Suppressor macrophage treated with lipopolysaccharide for 4 hours (primary cell): ENCODE data around the gene KAT6B.
"Not testable (repeated sequence)": the region's sequence is repeated elsewhere in the genome, so short reads cannot be mapped to it uniquely, and the experiment has no call there.

ENCODE experiments used
- DNase-seq: peaks from one replicate; pipeline ENCODE4 v3.0.0-alpha.2; 2020

Gene KAT6B

DNA sequence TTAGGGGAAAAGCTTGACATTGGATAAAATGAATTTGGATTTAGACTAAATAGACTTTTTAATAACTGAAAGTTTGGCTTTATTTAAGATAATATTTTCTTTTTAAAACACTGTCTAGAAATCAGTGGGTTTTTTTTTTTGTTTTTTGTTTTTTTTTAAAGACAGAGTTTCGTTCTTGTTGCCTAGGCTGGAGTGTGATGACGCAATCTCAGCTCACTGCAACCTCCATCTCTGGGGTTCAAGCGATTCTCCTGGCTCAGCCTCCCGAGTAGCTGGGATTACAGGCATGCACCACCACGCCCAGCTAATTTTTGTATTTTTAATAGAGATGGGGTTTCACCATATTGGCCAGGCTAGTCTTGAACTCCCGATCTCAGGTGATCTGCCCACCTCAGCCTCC lies 66.9 kb downstream of the KAT6B start:
- not testable (repeated sequence) for DNase-seq

DNA sequence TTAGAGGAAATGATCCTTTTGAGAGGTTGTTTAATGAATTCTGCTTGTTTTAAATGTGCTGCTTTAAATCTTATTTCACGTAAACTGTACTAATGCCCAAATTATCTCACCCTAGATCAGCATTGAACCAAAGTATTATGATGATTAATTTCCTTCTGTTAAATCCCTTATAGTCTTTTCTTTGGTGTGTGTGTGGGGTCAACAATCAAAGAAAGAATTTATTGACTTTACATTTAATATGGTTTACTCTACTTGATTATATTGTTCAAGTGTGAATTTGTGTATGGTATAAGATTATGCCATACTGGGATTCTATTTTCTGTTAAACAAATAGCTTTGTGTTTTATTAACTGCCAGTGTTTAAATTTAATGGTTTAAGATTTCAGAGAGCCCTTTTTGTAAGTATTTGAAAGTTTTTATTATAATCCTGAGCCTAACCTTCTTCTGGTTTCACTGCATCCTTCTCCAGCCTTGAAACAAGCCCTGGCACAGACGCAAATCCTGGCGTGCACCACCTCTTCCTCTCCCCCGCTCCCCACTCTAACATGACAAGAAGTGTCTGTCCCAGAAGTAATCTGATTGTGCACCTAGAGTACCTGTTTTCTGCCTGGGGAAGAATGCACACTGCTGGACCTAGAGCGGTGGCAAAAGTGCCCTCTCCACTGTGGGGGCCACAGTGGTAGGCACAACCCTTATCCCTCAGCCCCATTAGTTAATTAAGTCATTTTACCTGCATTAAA lies 70.6 kb downstream of the KAT6B start:
- no peak for DNase-seq

DNA sequence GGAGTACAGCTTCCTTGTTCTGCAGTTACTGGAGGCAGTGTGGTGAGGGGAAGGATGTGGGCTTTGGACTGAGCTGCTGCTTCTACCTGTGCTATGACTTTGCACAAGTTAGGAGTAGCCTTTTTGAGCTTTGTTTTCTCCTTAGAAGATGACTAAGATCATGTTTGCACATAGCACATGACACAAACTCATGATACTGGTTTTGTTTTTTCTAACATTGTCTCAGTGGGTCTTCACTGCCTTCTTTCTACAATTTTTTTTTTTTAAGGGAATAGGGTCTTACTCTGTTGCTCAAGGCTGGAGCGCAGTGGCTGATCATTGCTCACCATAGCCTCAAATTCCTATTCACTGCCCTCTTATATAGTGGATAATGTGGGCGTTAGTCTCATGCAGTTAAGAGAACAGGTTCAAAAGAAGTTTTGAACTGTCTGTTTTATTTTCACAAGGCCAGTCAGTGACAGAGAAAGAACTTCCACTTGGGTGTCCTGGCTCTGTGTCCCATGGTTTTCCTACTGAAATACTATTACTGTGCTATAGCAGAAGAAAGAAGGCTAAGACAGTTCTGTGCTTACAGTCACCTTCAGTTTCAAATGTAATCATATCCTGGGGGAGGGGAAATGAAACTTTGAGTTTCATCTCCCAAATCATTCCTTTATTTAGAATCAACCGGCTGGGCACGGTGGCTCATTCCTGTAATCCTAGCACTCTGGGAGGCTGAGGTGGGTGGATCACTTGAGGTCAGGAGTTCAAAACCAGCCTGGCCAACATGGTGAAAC lies 72.0 kb downstream of the KAT6B start:
- peak; percentile 89 for DNase-seq

DNA sequence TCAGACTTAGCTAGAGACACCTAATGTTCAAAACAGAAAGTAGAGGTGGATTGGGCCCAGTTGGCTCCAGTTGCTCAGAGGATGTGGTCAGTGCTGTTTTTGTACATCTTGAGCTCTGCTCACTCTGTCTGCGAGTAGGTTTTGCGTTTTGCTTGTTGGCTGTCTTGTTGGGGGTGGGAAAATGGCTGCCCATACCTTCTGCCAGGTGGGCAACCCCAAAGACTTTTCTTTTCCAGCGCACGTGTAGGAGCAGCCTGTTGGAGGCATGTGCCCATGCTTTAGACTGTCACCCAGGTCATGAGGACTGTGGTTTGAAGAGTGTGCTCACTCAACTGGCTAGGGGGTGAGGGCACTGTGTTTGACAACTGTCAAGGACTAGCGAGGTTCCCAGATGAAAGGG lies 73.9 kb downstream of the KAT6B start:
- no peak for DNase-seq

DNA sequence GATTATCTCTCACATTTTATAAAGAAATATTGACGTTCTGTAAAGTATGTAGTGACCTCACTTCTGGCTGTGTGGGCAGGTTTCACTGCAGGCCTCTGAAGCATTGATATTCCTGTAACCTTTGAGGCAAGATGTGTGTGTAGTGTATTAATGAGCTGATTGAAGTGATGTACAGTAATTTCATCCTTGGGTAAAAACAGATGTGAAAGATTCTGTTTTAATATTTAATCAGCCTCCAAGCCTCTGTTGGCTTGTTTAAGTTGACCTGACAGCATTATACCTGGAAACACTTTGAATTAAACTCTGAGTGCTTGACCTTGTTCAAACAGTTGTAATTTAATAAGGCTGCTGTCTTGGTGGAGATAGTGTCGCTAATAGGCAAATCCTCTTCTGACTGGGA lies 74.9 kb downstream of the KAT6B start:
- no peak for DNase-seq

DNA sequence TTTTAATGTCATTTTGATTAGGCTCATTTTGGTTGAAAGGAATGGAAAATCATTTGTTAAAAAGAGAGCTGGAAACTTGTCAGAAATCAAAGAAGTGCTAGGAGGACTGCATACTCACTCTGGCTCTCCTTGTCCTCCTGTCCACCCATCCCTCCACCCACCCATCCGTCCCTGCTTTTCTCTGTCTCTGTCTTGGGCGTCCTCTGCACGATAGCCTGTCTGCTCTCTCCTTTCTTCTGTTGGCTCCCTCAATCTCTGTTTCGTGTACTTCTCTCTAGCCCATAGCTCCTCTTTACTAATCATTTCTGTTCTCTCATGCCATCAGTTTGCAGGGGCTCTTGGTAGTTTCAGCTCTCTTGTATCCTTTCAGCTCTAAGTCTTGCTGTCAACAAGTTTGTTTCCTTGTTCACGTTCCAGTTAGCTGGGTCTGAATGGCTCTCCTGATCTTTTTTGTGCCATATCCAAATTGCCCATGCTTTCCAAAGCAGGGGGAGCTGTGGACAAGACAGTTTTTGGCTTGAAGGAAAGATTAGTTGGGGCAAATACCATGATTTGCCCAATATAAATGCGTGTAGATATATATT lies 75.6 kb downstream of the KAT6B start:
- no peak for DNase-seq

DNA sequence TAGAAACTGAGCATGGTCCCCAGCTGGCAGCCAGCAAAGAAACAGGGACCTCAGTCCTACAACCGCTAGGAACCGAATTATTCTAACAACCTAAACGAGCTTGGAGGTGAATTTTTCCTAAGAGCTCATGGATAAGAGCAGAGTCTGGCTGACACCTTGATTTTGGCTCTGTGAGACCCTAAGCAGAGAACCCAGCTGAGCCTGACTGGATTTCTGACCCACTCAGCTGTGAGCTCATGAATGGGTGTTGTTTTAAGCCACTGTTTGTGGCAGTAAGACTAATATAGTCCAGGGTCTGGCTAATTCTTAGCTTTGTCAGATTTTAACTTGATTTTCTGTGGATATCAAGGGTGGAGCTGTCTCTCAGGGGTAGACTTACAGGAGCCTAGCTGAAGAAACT lies 77.1 kb downstream of the KAT6B start:
- DNase-seq = no peak

DNA sequence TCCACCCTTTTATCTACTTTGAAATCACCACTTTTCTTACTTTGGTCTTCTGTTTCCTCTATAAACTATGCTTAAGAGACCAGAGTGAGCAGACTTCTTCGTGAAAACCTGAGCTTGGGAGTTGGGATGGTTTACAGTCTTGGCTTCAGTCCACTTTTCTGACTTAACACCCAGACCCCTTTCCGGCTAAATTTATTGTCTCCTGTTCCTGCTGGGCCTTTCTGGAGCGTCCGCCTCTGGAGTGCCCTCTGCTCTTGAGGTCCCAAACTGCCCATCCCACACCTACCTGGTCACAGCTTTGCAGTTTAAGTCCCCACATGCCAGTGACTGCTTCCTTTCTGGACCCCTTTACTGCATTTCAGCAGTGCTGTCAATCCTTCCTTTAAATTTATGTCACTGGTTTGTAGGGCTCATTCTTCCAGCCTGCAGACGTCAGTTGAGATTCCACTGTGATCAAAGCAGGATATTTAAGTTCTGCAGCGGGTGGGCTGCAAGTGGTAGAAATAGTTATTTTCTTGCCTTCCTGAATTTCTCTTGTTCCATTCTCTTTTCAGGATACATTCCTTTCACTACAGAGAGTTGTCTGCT lies 80.3 kb downstream of the KAT6B start:
- no peak for DNase-seq

DNA sequence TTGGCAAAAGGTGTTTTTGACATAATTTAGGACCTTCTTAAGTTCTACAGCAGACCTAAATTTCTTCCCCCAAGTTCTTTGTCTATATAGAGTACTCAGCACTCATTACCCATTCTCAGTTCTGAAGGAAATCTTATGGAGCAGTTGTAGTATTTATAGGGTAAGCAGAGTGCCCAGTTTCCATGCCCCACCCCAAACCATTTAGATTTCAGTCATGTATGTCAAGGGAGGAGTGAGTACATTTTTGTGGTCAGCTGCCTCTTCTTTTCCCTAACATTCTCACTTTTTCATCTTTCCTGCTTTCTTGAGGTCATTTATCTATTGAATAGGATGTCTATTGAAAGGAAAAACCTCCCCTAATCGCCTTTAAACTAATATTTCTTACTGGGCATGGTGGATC lies 83.3 kb downstream of the KAT6B start:
- DNase-seq = no peak

DNA sequence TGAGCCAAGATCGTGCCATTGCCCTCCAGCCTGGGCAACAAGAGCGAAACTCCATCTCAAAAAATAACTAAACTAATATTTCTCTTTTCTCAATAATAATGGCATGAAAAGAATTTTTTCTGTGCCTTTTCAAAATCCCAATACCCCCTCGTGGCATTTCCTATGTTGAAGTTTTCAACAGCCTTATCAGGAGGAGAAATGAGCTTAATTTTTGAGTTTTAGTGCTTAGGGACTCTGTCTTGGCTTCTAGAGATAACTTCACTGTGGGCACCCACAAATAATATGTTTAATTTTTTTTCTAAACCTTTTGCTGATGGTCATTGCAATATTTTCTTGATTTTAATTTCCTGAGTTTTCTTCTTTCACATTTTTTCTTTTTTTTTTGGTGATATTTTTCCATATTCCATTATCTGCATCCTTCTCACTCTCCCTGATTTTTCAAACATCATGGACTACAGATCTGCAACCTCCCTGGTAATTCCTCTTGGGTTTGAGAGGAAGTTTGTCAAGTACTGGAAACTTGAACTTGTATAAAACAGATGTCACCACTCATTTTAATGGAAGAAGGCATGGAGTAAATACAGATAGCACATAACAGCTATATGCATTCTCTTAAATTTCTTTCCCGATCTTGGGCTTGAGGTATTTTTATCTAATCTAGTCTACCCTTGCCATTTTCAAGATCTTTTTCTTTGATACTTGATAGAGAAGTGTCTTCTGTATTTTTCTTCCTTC lies 84.0 kb downstream of the KAT6B start:
- no peak for DNase-seq

DNA sequence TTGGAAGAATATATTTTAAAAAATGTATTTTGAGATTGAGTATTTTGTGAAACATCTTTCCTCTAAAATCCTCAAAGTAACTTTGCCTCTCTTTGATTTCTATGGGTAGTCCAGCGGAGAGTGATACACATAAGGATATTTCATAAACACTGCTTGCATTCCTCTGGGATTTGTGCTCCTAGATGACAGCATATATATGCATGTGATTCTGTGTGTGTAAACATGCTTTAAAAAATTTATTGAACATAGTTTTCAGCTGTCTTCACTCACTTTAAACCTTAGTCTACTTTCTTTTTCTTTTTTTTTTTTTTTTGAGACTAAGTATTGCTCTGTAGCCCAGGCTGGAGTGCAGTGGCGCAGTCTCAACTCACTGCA lies 84.6 kb downstream of the KAT6B start:
- DNase-seq = no peak

DNA sequence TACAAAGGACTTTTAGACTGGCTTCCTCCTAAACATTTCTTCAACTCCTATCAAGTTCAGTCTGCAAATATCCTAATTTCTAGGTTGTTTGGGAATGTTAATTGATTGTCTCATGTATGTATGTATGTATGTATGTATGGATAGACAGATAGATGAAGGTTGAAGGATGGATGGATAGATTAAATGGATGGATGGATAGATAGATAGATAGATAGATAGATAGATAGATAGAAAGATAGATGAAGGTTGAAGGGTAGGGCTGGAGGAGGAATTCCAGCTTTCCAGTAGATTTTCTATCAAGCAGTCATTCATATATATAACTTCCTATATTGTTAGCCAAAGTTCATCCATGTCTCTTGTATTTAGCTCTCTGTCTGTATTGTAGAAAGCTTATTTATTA lies 85.8 kb downstream of the KAT6B start:
- DNase-seq = no peak

DNA sequence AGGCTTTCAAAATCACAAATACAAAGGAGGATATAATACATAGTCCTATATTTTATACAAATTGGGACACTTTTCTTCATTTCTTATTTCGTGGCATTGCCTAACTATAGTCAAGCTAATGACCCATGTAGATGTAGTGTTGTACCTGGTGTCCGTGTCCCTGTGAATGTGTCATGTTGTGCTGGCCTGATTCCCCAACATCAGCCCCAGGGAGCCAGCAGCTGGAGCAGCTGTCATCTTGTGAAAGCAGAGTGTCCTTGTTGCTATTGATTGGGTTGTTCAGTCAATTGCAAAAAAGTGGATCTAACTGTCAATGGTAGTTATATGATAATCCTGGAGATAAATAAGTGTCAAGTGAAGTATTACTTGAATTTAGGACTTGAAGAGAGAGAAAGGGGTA lies 86.3 kb downstream of the KAT6B start:
- DNase-seq = no peak

DNA sequence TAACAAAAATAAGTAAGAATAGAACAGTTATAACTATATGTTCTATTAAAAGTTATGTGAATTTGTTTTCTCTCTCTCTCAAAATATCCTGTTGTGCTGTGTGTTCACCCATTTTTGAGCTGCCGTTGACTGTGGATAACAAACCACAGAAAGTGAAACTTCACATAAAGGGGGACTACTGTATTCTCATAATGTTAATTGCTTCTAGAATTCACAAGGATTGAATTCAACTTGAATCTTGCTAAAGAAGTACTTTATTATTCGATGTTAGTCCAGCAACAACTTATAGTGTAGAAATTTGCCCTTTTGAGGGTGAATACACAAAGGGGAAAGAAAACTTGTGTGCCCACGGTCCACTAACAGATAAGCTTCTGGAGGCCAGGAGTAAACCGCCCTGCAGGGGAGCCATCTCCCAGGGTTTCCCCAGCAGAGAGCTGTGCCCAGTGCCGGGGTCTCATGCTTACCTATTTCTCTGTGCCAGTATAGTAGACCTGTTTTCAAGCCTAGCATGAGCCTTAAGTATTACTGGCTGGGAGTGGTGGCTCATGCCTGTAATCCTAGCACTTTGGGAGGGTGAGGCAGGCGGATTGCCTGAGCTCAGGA lies 87.1 kb downstream of the KAT6B start:
- peak; percentile 18 for DNase-seq

DNA sequence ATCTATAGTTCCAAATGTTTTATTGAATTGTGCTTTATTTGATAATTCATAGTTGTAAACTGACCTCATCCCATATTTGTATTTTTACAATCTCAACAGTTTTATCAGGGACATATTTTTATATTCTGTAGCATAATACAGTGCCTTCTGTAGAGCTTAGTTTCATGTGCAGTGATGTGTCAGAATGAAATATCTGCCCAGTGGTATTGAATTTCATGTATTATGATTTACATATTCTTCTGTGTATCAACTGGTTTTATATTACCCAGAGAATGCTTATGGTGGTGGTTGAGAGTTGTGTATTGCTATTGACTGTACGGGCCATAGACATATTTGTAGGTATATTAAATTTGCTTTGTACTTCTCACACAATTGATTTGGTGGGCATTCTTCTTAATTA lies 89.9 kb downstream of the KAT6B start:
- DNase-seq = no peak

DNA sequence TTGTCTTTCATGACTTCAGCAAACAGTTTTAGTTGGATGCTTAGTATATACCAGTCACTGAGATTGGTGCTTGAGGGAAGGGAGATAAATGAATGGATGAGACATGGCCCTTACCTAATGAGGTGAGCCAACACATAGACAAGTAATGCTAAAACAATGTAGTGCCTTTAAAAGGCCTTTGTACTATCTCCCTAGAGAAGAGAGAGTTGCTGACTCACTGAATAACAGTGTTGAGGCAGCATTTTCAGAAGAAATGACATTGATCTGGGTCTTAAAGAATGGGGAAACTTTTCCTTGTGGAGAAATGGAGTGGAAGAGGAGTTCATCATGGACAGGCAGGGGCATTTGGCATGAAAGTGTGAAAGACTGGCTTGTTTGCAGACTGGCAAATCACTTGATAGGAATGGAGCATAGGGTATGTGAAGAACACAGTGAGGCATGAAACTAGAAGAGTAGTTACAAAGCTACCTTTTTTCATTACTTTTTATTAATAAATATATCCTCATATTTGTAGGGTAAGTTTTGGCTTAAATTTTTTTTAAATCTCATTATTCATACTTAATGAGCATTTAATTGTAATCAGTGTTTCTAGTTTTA lies 91.2 kb downstream of the KAT6B start:
- DNase-seq = no peak

DNA sequence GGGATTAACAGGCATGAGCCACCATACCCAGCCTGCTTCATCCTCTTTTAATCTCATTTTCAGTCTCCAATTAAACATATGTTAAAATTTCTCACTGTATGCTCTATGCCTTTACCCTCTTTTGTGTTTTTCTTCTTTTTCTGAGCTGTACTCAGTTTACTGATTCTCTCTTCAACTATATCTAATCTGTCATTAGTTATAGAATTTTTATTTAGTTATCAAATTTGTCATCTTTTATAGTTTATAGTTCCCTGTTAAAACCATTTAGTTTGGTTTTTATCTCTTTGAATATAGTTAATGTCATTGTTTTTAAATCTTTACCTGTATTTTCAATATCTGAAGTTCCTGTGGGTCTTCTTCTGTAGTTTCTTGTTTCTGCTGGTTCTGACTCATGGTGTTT lies 93.3 kb downstream of the KAT6B start:
- no peak for DNase-seq

DNA sequence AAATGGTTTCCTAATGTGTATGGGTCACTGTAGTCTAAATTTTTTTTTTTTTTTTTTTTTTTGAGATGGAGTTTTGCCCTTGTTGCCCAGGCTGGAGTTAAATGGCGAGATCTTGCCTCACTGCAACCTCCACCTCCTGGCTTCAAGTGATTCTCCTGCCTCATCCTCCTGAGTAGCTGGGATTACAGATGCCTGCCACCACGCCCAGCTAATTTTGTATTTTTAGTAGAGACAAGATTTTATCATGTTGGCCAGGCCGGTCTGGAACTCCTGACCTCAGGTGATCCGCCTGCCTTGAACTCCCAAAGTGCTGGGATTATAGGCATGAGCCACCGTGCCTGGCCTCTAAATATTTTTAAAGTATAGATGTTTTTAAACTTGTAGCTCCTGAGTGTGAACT lies 94.7 kb downstream of the KAT6B start:
- DNase-seq = not testable (repeated sequence)

DNA sequence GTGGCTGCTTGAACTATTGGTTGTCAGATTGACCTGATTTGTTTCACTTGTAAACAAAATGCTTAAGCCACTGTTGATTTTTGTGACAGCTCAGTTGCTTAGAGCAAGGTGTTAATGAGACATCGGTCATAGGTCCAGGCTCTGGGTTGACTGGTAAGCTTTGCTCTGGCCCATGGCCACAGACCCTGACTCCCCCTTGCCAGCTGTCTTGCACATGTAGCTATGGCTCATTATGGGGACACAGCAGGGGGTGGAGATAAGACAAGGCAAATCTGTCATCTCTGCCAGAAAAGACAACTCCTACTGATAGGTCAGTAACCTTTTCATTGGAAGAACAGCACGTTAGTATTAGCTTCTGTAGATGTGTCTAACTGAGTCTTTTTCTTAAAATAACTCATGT lies 95.3 kb downstream of the KAT6B start:
- no peak for DNase-seq

DNA sequence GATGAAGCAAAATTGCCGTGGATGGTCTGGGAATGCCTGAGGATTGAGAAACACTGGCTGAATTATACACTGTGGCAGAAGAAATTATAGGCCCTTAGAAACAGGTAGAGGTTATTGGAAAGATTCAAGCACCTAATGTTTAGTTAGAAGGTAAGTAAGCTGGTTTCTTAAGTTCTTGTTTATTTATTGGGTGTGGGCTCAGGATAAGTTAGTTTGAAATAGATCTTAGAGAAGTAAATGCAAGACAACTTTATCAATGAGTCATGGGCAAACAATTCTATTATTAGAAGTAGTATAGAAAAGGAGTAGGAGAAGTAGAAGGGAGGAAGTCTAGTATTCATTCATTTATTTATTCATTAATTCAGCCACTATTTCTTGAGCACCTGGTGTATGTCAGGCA lies 96.5 kb downstream of the KAT6B start:
- peak; percentile 13 for DNase-seq

DNA sequence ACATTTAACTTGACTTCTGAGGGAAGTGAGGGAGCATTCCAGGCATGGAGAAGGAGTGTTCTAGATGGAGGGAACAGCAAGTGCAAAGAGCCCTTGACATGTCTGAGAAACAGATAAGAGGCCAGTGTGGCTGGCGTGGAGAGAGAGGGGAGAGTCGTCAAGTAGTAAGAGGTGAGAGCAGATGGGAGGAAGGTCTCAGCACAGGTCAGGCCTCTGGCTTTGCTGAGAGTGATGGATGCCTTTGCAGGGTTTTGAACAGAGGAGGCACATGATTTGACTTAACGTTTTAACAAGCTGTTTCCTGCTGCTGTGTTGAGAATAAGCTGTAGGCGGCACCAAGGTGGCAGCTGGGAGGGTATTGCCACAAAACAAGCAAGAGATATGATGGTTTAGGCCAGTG lies 97.2 kb downstream of the KAT6B start:
- DNase-seq = no peak

DNA sequence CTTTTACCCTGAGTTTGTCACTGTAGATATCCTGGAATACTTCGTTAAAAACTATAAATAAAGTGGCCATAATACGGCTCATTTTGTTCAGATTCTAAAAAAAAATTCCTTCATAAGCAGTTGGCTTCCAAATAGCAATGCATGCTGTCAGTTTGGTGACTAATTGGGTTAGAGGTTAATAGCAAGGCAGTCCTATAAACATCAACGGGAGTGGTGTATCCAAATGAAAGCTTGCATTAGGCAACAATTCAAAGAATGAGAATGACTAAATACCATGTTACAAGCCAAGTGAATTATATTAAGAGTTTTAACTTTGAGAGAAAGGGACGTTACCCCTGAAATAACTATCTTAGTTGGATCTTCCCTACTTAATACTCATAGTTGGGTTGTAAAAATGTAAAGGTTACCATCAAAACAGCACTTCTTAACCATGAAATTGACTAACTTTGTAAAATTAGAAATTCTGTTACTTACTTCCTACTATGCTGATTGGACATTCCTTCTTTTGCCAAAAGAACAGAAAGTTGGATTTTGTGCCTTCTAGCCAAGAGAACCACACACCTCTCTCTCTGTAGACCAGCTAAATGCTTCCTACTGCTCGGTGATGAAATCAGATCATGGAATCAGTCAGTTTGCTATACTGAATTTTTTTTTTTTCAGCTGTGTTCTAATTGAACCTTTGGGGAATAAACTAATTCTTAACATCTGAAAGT lies 98.0 kb downstream of the KAT6B start:
- peak; percentile 61 for DNase-seq
